BJ (cell line): ENCODE data around the gene U2AF2. TPM values are rescaled to one million over a fixed set of nuclear protein-coding genes. Genes with fewer than 3 reads are reported as not detected.

Experiments used
- CTCF ChIA-PET: fragments of 350-600 bp; formaldehyde crosslinking; extraction: SDS; loops from one replicate; lab custom pipeline; 2021; ENCODE audit warnings: antibody characterized with exemption, inconsistent platforms; lab: Yijun Ruan, JAX
- POLR2A ChIA-PET: fragments of 300-600 bp; sonication (Branson Sonifier 250); formaldehyde crosslinking; extraction: SDS; loops from one replicate; lab custom pipeline; 2021; ENCODE audit warnings: antibody characterized with exemption; lab: Charles Lee
- DNase-seq: peaks from one replicate; pipeline ENCODE4 v3.0.0-alpha.2; 2011; ENCODE audit warnings: low read depth
- H3K27me3 ChIP-seq: 2 replicates; pipeline ENCODE4 v1.6.0; 2011; ENCODE audit warnings: low read length; ENCODE audit not compliant: control insufficient read depth, insufficient read depth
- H3K36me3 ChIP-seq: 2 replicates; pipeline ENCODE4 v1.5.1; 2011; ENCODE audit warnings: low read length; ENCODE audit not compliant: control insufficient read depth, insufficient read depth
- H3K4me3 ChIP-seq: 2 replicates; pipeline ENCODE4 v1.5.1; 2011; ENCODE audit warnings: low read depth, mild to moderate bottlenecking, control low read depth, low read length
- CTCF ChIP-seq: IDR thresholded peaks from 2 replicates; pipeline ENCODE4 v1.5.1; 2011; ENCODE audit warnings: low read depth, mild to moderate bottlenecking, control low read depth, inconsistent platforms, low read length, moderate library complexity; ENCODE audit not compliant: insufficient read depth
- polyA plus RNA-seq: library from polyadenylated mRNA; depleted of rRNA; stranded (reverse); fragments of >200 nt; gene quantifications from 2 replicates; pipeline ENCODE4 v1.2.3, GENCODE V29; 2011

U2AF2 gene
- polyA plus RNA-seq, 1 experiment, result 170 TPM

GRCh38 chr19:55700813-55701212 lies 46.0 kb downstream of the U2AF2 start:
- POLR2A ChIA-PET, result no interaction called here
- peaks cover 13% of the 10 kb centered on the region for H3K36me3 ChIP-seq
- TF ChIP-seq CTCF, result no peak
- no peak overlapping the region for H3K4me3 ChIP-seq
- CTCF ChIA-PET, result interaction anchor here (1.4 kb wide), 1 partner anchor 20 kb away, joined by 3 read pairs; no protein-coding TSS in a partner anchor
- no peaks in the 10 kb centered on the region for H3K27me3 ChIP-seq
- no peak for DNase-seq

DNA sequence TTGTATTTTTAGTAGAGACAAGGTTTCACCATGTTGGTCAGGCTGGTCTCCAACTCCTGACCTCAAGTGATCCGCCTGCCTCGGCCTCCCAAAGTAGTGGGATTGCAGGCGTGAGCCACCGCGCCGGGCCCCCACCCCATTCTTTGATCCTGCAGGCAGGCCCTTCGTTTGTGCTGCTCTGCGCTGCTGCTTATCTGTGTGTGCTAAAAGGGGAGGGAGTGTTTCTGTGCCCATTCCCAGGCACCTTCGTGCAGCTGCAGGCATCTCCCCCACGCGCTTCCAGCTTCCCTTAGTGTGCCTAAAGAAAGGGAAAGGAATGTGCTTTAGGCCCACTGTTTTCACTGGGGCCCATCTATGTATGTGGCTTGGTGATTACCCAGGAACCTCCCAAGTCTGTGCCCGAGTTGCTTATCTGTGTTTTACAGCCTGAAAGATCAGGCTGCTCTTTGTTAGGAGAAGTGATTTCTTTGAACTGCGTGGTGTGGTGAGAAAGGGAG lies 47.3 kb downstream of the U2AF2 start:
- no peak for DNase-seq
- POLR2A ChIA-PET, result no interaction called here

GRCh38 chr19:55703790-55704215 lies 49.0 kb downstream of the U2AF2 start:
- peaks cover 6% of the 10 kb centered on the region for H3K36me3 ChIP-seq
- DNase-seq, result no peak
- no peaks in the 10 kb centered on the region for H3K27me3 ChIP-seq
- ChIA-PET CTCF (interaction anchor here (0.8 kb wide), 1 partner anchor 10 kb away, joined by 3 read pairs; no protein-coding TSS in a partner anchor), POLR2A (no interaction called here)
- TF ChIP-seq CTCF, result peak; percentile 77
- H3K4me3 ChIP-seq, result no peak overlapping the region

More for the DNA sequence above, 47.3 kb downstream of the U2AF2 start:
- Histone ChIP-seq H3K4me3 (no peak overlapping the region), H3K27me3 (no peaks in the 10 kb centered on the region), H3K36me3 (peaks cover 9% of the 10 kb centered on the region)
- no peak for TF ChIP-seq CTCF
- CTCF ChIA-PET, result interaction anchor here (1.4 kb wide), 1 partner anchor 22 kb away, joined by 3 read pairs; no protein-coding TSS in a partner anchor

- ChIA-PET CTCF (interaction anchor here (0.7 kb wide), 1 partner anchor 21 kb away, joined by 3 read pairs; no protein-coding TSS in a partner anchor), POLR2A (no interaction called here)
- Histone ChIP-seq H3K36me3 (peaks cover 6% of the 10 kb centered on the region), H3K27me3 (no peaks in the 10 kb centered on the region), H3K4me3 (no peak overlapping the region)
- TF ChIP-seq CTCF, result 0 out of 2 replicates have a peak, but pooled peaks have one; percentile 2
- no peak for DNase-seq
Measured at GRCh38 chr19:55704494-55705245, 49.8 kb downstream of the U2AF2 start.

DNA sequence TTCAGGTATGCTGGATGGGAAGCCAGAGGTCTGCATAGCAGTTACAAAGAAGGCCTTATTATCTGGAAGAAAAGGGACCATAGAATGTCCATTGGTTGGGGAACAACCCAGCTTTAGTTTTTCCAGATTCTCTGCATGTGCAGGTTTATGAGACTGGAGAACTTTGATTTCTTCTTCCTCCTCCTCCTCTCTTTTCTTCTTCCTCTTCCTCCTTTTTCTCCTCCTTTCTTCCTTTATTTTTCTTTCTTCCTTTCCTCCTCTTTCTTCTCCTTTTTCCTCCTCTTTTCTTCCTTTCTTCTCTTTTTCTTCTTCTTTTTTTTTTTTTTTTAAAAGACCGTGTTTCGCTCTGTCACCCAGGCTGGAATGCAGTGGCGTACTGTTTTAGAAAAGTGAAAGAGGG lies 51.1 kb downstream of the U2AF2 start:
- POLR2A ChIA-PET, result no interaction called here
- DNase-seq, result no peak

More for the DNA sequence above, 51.1 kb downstream of the U2AF2 start:
- TF ChIP-seq CTCF, result no peak
- H3K27me3 ChIP-seq, result no peaks in the 10 kb centered on the region
- CTCF ChIA-PET, result interaction anchor here (0.5 kb wide), 1 partner anchor 590 kb away, joined by 4 read pairs; no protein-coding TSS in a partner anchor
- no peak overlapping the region for H3K4me3 ChIP-seq
- H3K36me3 ChIP-seq, result peaks cover 5% of the 10 kb centered on the region
